Ovary (tissue), 3 donors: Measurements from ENCODE around the gene LRMDA.

ENCODE experiments used
- CTCF ChIP-seq, 3 donors: fragments of 450-650 bp in 2 of 3; fragments of 200-600 bp in 1 of 3; IDR thresholded peaks; one replicate each; pipeline versions ENCODE4 v1.5.1 to v1.8.0; 2016 to 2022; ENCODE audit warnings: antibody characterized with exemption in 3 of 3, mild to moderate bottlenecking in 1 of 3
- POLR2A ChIP-seq: fragments of 450-650 bp; IDR thresholded peaks from one replicate; pipeline ENCODE4 v1.6.1; 2017; ENCODE audit warnings: antibody characterized with exemption, mild to moderate bottlenecking, moderate library complexity
- donor health status: DM: no; HTN: no; CAD: no.

GRCh38 chr10:75815066-75815465, 383.6 kb downstream of the LRMDA start:
- TF ChIP-seq CTCF (IDR thresholded peaks at IDR 0.05), result no peak
- no peak for TF ChIP-seq POLR2A
